ENCODE data around the gene IGF2BP2.

Gene IGF2BP2

DNA sequence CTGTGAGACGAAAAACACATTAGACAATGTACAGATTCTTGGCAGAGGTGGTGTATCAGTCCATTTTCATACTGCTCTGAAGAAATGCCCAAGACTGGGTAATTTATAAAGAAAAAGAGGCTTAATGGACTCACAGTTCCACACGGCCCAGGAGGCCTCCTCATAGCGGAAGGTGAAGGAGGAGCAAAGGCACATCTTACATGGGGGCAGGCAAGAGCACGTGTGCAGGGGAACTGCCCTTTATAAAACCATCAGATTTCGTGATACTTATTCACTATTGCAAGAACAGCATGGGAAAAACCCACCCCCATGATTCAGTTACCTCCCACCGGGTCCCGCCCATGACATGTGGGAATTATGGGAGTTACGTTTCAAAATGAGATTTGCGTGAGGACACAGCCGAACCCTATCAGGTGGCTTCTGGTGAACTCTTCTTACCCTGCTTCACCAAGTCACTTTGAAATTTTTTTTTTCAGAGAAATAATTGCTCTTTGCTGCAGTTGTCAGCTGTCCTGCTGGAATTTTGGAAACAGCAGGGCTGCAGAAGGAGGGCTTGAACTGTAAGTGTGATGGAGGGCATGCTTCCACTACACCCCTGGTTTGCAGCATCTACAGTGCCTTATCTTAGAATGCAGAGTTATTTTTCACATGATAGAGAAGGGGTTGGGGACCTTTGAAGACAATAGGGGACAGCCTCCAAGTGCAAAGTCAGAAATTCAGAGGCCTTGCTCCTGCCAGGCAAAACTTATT is 2.9 kb upstream of the IGF2BP2 start:
- H3K4me3 ChIP-seq (ENCODE audit: low read depth, low read length): no peak overlapping the region
- DNase-seq (ENCODE audit: low read depth): no peak
- TF ChIP-seq CTCF (IDR thresholded peaks at IDR 0.05; ENCODE audit: low read depth, low read length, missing control alignments): no peak

DNA sequence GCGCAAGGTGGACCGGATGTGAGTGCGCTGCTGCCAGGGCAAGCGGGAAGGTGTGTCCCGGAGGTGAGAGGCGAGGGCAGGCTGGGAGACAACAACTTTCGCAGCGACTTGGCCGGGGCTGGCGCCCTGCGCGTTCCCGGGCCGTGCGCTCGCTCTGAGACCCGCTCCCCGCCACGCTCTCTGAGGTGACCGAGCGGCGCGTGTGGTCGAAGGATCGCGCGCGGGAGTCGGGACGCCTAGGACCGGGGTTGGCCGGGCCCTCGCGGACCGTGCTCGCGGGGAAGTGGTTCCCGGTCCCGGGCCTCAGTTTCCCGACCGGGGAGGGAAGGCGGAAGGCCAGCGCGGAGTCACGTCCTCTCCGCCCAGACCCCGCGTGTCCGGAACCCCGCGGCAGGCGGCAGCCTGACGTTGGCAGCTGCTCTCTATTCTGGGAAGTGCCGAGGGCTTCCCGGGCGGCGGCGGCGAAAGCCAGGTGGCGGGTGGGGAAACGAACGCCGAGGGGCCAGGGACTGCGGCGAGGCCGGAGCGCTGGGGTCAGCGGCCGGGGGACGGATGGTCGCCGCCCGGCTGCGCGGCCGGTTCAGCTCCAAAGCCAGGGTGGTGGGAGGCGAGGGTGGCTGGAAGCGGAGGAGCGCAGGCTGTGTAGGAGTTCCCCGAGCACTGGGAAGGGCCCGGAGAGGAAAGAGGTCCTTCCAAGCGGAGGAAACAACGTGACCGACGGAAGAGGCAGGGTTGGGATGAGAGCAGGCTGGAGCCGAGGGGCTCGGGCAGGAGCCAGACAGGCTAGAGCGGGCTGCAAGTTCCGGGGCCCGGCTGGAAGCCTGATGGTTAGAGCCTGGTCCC is 1.0 kb upstream of the IGF2BP2 start:
- DNase-seq (ENCODE audit: low read depth): no peak
- peak overlapping the region; percentile 61 for H3K4me3 ChIP-seq (ENCODE audit: low read depth, low read length)
- no peak for TF ChIP-seq CTCF (IDR thresholded peaks at IDR 0.05; ENCODE audit: low read depth, low read length, missing control alignments)

GRCh38 chr3:185824051-185825005 is 514 bp downstream of the IGF2BP2 start:
- no peak for TF ChIP-seq CTCF (IDR thresholded peaks at IDR 0.05; ENCODE audit: low read depth, low read length, missing control alignments)
- H3K4me3 ChIP-seq (ENCODE audit: low read depth, low read length): peak overlapping the region; percentile 48
- no peak for DNase-seq (ENCODE audit: low read depth)

DNA sequence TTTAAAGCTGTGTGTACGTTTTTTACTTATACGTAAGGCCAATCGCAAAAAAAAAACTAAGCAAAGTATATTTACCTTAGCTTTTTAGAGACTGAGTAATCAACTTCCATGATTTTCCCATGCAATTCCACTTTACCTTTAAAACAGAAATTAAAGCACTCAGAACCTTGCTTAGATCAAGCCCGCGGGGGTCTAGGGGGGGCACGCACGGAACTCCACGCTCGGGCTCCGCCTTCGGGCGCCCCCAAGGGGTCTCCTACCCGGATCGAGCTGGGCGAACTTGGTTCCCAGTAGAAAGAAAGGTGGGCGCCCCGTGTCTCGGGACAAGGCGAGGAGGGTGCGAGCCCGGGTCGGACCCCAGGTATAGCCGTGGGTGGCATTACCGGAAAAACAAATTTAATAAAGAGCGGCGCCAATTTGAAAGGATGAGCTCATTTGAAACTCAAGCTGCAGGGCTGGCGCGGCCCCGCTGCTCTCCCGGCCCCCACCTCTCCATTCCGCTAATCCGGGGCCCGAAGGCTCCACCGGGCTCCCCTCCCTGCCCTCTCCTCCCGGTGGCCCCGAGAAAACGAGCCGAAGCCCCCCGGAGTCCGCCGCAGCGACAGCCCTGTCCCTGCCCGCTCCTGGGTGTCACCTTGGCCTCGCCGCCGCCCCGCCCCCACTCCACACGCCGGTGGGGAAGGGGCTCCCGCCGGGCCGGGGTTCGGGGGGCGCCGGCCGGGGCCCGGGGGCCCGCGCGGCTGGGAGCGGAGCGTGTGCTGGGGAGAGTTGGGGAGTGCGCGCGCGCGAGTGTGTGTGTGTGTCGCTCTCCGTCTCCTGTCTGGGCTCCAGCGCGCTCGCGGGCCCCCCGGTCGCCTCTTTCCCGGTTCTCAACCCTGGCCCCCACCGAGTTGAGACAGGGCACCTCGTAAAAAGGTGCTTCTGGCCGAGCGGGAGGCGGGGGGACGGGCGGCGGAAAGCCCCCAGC is 1.5 kb downstream of the IGF2BP2 start:
- H3K4me3 ChIP-seq (ENCODE audit: low read depth, low read length): peak overlapping the region; percentile 34
- no peak for DNase-seq (ENCODE audit: low read depth)
- no peak for TF ChIP-seq CTCF (IDR thresholded peaks at IDR 0.05; ENCODE audit: low read depth, low read length, missing control alignments)

DNA sequence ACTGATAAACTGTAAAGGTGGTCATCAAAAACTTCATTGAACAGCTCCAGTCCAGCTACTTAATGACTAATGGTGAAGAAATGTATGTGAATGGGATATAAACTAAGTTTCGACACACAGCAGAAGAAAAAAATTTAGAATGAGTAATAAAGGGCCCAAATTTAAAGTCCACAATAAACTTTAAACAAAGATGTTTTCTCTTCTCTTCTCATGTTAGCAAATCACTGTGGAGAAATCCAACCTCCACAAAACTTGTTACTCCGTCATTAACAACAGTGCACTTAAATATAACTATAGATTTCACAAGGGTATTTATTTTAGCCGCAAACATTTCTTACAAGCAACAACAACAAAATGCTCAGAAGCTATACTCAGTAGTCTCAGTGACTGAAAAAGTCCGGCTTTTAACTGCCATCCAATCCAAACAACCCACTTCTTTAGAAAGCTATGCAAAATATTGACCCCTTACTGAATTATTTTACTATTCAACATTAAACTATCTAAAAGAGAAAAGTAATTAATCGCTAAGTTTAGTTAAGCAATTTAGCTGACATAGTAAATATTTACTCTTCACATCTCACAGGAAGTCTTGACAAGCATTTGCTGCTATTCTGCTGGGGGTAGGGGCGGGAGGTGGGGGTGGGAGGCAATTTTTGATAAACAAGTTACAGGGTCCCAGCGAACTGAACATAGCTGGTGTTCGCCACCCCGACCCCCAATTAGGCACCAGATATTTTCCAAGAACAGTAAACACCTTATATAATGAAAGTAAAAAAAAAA is 2.4 kb downstream of the IGF2BP2 start:
- TF ChIP-seq CTCF (IDR thresholded peaks at IDR 0.05; ENCODE audit: low read depth, low read length, missing control alignments): no peak
- no peak overlapping the region for H3K4me3 ChIP-seq (ENCODE audit: low read depth, low read length)
- DNase-seq (ENCODE audit: low read depth): no peak
